WTC11 (cell line): ENCODE data around the gene CFAP221. TPM values are rescaled to one million over a fixed set of nuclear protein-coding genes. Genes with fewer than 3 reads are reported as not detected.

Source experiments
- ATAC-seq: fragments of 200-7000 bp; cut with Tn5 transposase; 2 replicates; pipeline ENCODE4 v1.10.0; 2021; ENCODE audit warnings: mild to moderate bottlenecking, moderate library complexity
- CTCF ChIA-PET: fragments of 300-600 bp; sonication (Branson Sonifier 250); formaldehyde crosslinking; loops from one replicate; lab custom pipeline; 2021; ENCODE audit warnings: antibody characterized with exemption; lab: Charles Lee
- POLR2A ChIA-PET: fragments of 350-600 bp; sonication (Branson Sonifier 250); formaldehyde crosslinking; loops from one replicate; lab custom pipeline; 2021; ENCODE audit warnings: antibody characterized with exemption; lab: Charles Lee
- DNase-seq: peaks from one replicate; pipeline ENCODE4 v3.0.0; 2021; ENCODE audit warnings: low spot score
- H3K27ac Mint-ChIP-seq: 2 replicates; pipeline ENCODE4 v1.8.0; 2021; ENCODE audit warnings: mixed read lengths
- H3K27me3 Mint-ChIP-seq: 2 replicates; pipeline ENCODE4 v1.8.0; 2021; ENCODE audit warnings: low read depth, mild to moderate bottlenecking, moderate library complexity, mixed read lengths
- H3K36me3 Mint-ChIP-seq: 2 replicates; pipeline ENCODE4 v1.8.0; 2021; ENCODE audit warnings: mixed read lengths
- H3K4me1 Mint-ChIP-seq: 2 replicates; pipeline ENCODE4 v1.8.0; 2022; ENCODE audit warnings: mixed read lengths
- H3K4me3 Mint-ChIP-seq: 2 replicates; pipeline ENCODE4 v1.8.0; 2021; ENCODE audit warnings: mild to moderate bottlenecking, moderate library complexity, mixed read lengths
- H3K9me3 Mint-ChIP-seq: 2 replicates; pipeline ENCODE4 v1.8.0; 2021; ENCODE audit warnings: mixed read lengths
- ATF1 ChIP-seq: sonication (generic); formaldehyde crosslinking; IDR thresholded peaks from 2 replicates; pipeline ENCODE4 v1.8.1; 2023; ENCODE audit warnings: mild to moderate bottlenecking, moderate library complexity, missing genetic modification reagents
- CREM ChIP-seq: sonication (generic); formaldehyde crosslinking; IDR thresholded peaks from 2 replicates; pipeline ENCODE4 v1.8.1; 2022; ENCODE audit warnings: mild to moderate bottlenecking, missing genetic modification reagents, moderate library complexity
- ELF4 ChIP-seq: sonication (generic); formaldehyde crosslinking; IDR thresholded peaks from 2 replicates; pipeline ENCODE4 v1.8.1; 2022; ENCODE audit warnings: low read depth, mild to moderate bottlenecking, moderate library complexity, missing genetic modification reagents
- ETV6 ChIP-seq: sonication (generic); formaldehyde crosslinking; IDR thresholded peaks from 2 replicates; pipeline ENCODE4 v1.8.1; 2022; ENCODE audit warnings: mild to moderate bottlenecking, missing genetic modification reagents
- FOXK1 ChIP-seq: sonication (generic); formaldehyde crosslinking; IDR thresholded peaks from 2 replicates; pipeline ENCODE4 v1.8.0; 2022; ENCODE audit warnings: mild to moderate bottlenecking, moderate library complexity, missing genetic modification reagents
- GABPB1 ChIP-seq: sonication (generic); formaldehyde crosslinking; IDR thresholded peaks from 2 replicates; pipeline ENCODE4 v1.8.1; 2023; ENCODE audit warnings: mild to moderate bottlenecking, missing genetic modification reagents
- HMGA2 ChIP-seq: fragments of 250-450 bp; sonication (Bioruptor Pico); IDR thresholded peaks from 2 replicates; pipeline ENCODE4 v1.4.0; 2021; ENCODE audit warnings: mild to moderate bottlenecking, moderate library complexity
- JAZF1 ChIP-seq: fragments of 250-450 bp; sonication (Bioruptor Pico); IDR thresholded peaks from 2 replicates; pipeline ENCODE4 v1.9.0; 2021; ENCODE audit warnings: moderate library complexity, mild to moderate bottlenecking, inconsistent platforms
- MYBL2 ChIP-seq: sonication (generic); formaldehyde crosslinking; IDR thresholded peaks from 2 replicates; pipeline ENCODE4 v1.8.1; 2023; ENCODE audit warnings: mild to moderate bottlenecking, moderate library complexity, missing genetic modification reagents
- NFYB ChIP-seq: sonication (generic); formaldehyde crosslinking; conservative IDR thresholded peaks from 2 replicates; pipeline ENCODE4 v1.8.0; 2022; ENCODE audit warnings: low read depth, missing genetic modification reagents
- NR3C1 ChIP-seq: sonication (generic); formaldehyde crosslinking; conservative IDR thresholded peaks from 2 replicates; pipeline ENCODE4 v1.8.1; 2023; ENCODE audit warnings: low read depth, mild to moderate bottlenecking, missing genetic modification reagents
- RORB ChIP-seq: fragments of 250-450 bp; sonication (Bioruptor Pico); IDR thresholded peaks from 2 replicates; pipeline ENCODE4 v1.9.0; 2021; ENCODE audit warnings: mild to moderate bottlenecking
- TCF7 ChIP-seq: sonication (generic); formaldehyde crosslinking; IDR thresholded peaks from 2 replicates; pipeline ENCODE4 v1.8.0; 2022; ENCODE audit warnings: mild to moderate bottlenecking, low read depth, missing genetic modification reagents, moderate library complexity
- TP53 ChIP-seq: sonication (generic); formaldehyde crosslinking; IDR thresholded peaks from 2 replicates; pipeline ENCODE4 v1.8.1; 2023; ENCODE audit warnings: mild to moderate bottlenecking, missing genetic modification reagents
- ZNF138 ChIP-seq: sonication (generic); formaldehyde crosslinking; conservative IDR thresholded peaks from 2 replicates; pipeline ENCODE4 v1.8.1; 2022; ENCODE audit warnings: mild to moderate bottlenecking, moderate library complexity, missing genetic modification reagents
- ZNF219 ChIP-seq: sonication (generic); formaldehyde crosslinking; IDR thresholded peaks from 2 replicates; pipeline ENCODE4 v1.8.0; 2023; ENCODE audit warnings: missing genetic modification reagents, mild to moderate bottlenecking, borderline replicate concordance
- ZNF232 ChIP-seq: sonication (generic); formaldehyde crosslinking; IDR thresholded peaks from 2 replicates; pipeline ENCODE4 v1.8.0; 2022; ENCODE audit warnings: mild to moderate bottlenecking, missing genetic modification reagents
- ZNF263 ChIP-seq: sonication (generic); formaldehyde crosslinking; IDR thresholded peaks from 2 replicates; pipeline ENCODE4 v1.8.1; 2022; ENCODE audit warnings: low read depth, mild to moderate bottlenecking, moderate library complexity, missing genetic modification reagents
- ZNF671 ChIP-seq: fragments of 250-450 bp; sonication (Bioruptor Pico); IDR thresholded peaks from 2 replicates; pipeline ENCODE4 v1.8.0; 2021; ENCODE audit warnings: mild to moderate bottlenecking
- total RNA-seq: library from RNA; stranded (reverse); gene quantifications from 3 replicates; pipeline ENCODE4 v1.2.3, GENCODE V29; 2021
- TF ChIP-seq, protein P1 (sequence below): sonication (generic); formaldehyde crosslinking; IDR thresholded peaks from 2 replicates; pipeline ENCODE4 v1.8.1; 2022; ENCODE audit warnings: low read depth, mild to moderate bottlenecking, moderate library complexity, missing genetic modification reagents, borderline replicate concordance
- TF ChIP-seq, protein P2 (sequence below): fragments of 250-450 bp; sonication (Bioruptor Pico); conservative IDR thresholded peaks from 2 replicates; pipeline ENCODE4 v1.9.0; 2021; ENCODE audit warnings: mild to moderate bottlenecking
- TF ChIP-seq, protein P3 (sequence below): sonication (generic); formaldehyde crosslinking; IDR thresholded peaks from 2 replicates; pipeline ENCODE4 v1.8.0; 2022; ENCODE audit warnings: mild to moderate bottlenecking, missing genetic modification reagents
- TF ChIP-seq, protein P4 (sequence below): fragments of 250-450 bp; sonication (Bioruptor Pico); IDR thresholded peaks from 2 replicates; pipeline ENCODE4 v1.9.0; 2021; ENCODE audit warnings: moderate library complexity, mild to moderate bottlenecking, inconsistent platforms, borderline replicate concordance
- TF ChIP-seq, protein P5 (sequence below): sonication (generic); formaldehyde crosslinking; IDR thresholded peaks from 2 replicates; pipeline ENCODE4 v1.8.1; 2022; ENCODE audit warnings: missing genetic modification reagents, borderline replicate concordance
- TF ChIP-seq, protein P6 (sequence below): sonication (generic); formaldehyde crosslinking; IDR thresholded peaks from 2 replicates; pipeline ENCODE4 v1.8.0; 2023; ENCODE audit warnings: missing genetic modification reagents, mild to moderate bottlenecking, borderline replicate concordance

Gene CFAP221
- total RNA-seq, 1 experiment from 2014 or later, result 0.35 TPM

DNA sequence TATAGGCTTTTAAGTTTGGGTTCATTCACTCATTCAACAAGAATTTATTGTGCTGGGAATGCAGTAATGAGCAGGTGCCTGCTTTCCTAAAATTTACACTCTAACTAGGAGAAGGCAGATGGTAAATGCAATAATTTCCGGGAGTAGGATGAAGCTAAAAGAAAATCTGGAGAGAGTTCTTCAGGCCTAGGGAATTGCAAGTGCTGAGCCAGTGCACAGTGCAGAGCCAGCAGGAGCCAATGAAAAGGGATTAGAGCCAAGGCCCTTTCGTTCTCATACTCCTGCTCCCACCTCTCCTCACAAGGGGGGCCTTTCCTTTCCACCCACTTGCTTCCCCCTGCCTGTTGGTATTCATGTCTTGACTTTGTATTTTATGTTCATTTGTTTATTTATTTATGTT, 55.1 kb downstream of the CFAP221 start (continued):
- TF ChIP-seq, protein P1, sequence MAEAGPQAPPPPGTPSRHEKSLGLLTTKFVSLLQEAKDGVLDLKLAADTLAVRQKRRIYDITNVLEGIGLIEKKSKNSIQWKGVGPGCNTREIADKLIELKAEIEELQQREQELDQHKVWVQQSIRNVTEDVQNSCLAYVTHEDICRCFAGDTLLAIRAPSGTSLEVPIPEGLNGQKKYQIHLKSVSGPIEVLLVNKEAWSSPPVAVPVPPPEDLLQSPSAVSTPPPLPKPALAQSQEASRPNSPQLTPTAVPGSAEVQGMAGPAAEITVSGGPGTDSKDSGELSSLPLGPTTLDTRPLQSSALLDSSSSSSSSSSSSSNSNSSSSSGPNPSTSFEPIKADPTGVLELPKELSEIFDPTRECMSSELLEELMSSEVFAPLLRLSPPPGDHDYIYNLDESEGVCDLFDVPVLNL (CRISPR knock-in tag), result no peak
- TF ChIP-seq ZNF138 (CRISPR knock-in tag) (no peak), ELF4 (CRISPR knock-in tag) (no peak)
- TF ChIP-seq, protein P2, sequence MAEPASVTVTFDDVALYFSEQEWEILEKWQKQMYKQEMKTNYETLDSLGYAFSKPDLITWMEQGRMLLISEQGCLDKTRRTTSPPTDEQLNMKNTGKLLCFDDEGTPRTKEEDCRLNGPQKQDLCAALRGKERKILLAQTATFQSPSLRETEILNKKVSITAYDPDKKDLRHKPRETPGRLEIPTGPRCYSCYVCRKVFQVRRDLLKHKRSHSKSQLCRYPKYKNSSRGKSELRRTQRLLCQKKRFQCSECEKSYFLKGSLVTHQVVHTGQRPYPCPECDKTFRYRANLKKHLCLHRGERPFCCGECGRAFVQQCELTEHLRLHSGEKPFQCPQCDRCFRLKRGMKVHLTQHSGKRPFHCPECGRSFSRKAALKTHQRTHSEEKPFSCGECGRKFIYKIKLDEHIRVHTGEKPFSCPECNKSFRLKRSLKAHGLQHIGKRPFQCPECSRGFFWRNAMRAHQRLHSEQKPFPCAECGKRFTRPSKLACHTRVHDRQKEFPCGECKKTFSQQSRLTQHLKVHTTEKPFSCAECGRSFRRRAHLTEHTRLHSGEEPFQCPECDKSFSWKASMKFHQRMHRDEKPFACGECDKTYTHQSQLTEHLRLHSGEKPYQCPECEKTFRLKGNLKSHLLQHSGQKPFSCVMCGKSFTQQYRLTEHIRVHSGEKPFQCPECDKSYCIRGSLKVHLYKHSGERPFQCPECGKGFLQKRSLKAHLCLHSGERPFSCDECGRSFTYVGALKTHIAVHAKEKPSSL (CRISPR knock-in tag), result no peak

DNA sequence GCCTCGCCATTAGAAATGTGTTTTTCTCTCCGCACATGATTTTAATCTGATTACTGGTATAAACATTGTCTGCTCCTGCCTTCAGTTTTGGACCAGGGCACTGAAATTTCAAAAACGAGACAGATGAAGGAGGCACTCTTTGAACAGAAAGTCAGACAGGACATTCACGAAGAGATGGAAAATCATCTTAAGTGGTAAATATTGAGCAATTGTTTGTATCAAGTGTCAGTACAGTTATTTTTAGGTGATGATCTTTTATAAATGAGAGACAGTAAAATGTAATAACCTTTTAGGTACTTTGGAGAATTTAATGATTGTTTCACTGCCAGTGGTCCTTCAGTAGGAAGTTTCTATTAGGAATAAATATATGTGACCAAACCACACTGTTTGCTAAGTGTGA, 60.8 kb downstream of the CFAP221 start:
- TF ChIP-seq ZNF263, result no peak
- TF ChIP-seq, protein P3, sequence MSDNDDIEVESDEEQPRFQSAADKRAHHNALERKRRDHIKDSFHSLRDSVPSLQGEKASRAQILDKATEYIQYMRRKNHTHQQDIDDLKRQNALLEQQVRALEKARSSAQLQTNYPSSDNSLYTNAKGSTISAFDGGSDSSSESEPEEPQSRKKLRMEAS (CRISPR knock-in tag), result no peak
- TF ChIP-seq, protein P4, sequence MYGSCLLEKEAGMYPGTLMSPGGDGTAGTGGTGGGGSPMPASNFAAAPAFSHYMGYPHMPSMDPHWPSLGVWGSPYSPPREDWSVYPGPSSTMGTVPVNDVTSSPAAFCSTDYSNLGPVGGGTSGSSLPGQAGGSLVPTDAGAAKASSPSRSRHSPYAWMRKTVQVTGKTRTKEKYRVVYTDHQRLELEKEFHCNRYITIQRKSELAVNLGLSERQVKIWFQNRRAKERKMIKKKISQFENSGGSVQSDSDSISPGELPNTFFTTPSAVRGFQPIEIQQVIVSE (CRISPR knock-in tag), result no peak
- TF ChIP-seq TP53 (CRISPR knock-in tag), result no peak
- TF ChIP-seq NR3C1 (CRISPR knock-in tag), result no peak
- no peak for TF ChIP-seq JAZF1 (CRISPR knock-in tag)
- no peak for TF ChIP-seq FOXK1 (CRISPR knock-in tag)
- no peak for TF ChIP-seq ZNF232 (CRISPR knock-in tag)
- TF ChIP-seq, protein P5, sequence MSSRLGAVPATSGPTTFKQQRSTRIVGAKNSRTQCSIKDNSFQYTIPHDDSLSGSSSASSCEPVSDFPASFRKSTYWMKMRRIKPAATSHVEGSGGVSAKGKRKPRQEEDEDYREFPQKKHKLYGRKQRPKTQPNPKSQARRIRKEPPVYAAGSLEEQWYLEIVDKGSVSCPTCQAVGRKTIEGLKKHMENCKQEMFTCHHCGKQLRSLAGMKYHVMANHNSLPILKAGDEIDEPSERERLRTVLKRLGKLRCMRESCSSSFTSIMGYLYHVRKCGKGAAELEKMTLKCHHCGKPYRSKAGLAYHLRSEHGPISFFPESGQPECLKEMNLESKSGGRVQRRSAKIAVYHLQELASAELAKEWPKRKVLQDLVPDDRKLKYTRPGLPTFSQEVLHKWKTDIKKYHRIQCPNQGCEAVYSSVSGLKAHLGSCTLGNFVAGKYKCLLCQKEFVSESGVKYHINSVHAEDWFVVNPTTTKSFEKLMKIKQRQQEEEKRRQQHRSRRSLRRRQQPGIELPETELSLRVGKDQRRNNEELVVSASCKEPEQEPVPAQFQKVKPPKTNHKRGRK (CRISPR knock-in tag), result no peak
- TF ChIP-seq CREM (CRISPR knock-in tag), result no peak
- no peak for ATAC-seq
- ChIA-PET POLR2A (no interaction called here), CTCF (no interaction called here)
- Mint-ChIP-seq H3K9me3 (no peaks in the 10 kb centered on the region), H3K27ac (no peak overlapping the region), H3K36me3 (no peaks in the 10 kb centered on the region), H3K4me3 (no peak overlapping the region), H3K4me1 (no peaks in the 10 kb centered on the region), H3K27me3 (no peaks in the 10 kb centered on the region)
- no peak for DNase-seq

DNA sequence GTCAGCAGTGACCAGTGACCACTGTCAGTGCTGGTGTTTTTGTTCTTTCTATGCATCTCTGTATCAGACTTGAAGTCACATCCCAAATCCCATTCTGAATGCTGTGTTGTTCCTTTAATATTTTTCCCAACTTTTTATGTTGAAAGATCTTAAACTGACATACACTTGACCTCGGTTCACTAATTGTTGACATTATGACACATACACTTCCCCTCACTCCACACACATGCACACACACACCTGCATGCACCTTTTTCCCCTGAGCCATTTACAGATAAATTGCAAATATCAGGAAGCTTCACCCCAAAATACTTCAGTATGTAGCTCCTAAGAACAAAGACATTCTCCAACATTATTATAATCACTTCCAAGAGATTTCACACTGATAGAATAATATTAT, 62.4 kb downstream of the CFAP221 start:
- Mint-ChIP-seq H3K36me3 (no peaks in the 10 kb centered on the region), H3K27me3 (no peaks in the 10 kb centered on the region; the same call in 1 of the 2 replicates), H3K9me3 (no peaks in the 10 kb centered on the region), H3K4me1 (no peaks in the 10 kb centered on the region), H3K4me3 (no peak overlapping the region), H3K27ac (no peak overlapping the region)
- DNase-seq (no peak), ATAC-seq (no peak)
- POLR2A ChIA-PET, result no interaction called here
- TF ChIP-seq ZNF138 (CRISPR knock-in tag) (no peak), TCF7 (no peak), MYBL2 (CRISPR knock-in tag) (no peak), ETV6 (CRISPR knock-in tag) (no peak), HMGA2 (no peak), RORB (CRISPR knock-in tag) (no peak), ZNF671 (CRISPR knock-in tag) (no peak), ATF1 (CRISPR knock-in tag) (no peak), ZNF219 (CRISPR knock-in tag) (no peak), GABPB1 (no peak), NFYB (no peak)
- TF ChIP-seq, protein P6, sequence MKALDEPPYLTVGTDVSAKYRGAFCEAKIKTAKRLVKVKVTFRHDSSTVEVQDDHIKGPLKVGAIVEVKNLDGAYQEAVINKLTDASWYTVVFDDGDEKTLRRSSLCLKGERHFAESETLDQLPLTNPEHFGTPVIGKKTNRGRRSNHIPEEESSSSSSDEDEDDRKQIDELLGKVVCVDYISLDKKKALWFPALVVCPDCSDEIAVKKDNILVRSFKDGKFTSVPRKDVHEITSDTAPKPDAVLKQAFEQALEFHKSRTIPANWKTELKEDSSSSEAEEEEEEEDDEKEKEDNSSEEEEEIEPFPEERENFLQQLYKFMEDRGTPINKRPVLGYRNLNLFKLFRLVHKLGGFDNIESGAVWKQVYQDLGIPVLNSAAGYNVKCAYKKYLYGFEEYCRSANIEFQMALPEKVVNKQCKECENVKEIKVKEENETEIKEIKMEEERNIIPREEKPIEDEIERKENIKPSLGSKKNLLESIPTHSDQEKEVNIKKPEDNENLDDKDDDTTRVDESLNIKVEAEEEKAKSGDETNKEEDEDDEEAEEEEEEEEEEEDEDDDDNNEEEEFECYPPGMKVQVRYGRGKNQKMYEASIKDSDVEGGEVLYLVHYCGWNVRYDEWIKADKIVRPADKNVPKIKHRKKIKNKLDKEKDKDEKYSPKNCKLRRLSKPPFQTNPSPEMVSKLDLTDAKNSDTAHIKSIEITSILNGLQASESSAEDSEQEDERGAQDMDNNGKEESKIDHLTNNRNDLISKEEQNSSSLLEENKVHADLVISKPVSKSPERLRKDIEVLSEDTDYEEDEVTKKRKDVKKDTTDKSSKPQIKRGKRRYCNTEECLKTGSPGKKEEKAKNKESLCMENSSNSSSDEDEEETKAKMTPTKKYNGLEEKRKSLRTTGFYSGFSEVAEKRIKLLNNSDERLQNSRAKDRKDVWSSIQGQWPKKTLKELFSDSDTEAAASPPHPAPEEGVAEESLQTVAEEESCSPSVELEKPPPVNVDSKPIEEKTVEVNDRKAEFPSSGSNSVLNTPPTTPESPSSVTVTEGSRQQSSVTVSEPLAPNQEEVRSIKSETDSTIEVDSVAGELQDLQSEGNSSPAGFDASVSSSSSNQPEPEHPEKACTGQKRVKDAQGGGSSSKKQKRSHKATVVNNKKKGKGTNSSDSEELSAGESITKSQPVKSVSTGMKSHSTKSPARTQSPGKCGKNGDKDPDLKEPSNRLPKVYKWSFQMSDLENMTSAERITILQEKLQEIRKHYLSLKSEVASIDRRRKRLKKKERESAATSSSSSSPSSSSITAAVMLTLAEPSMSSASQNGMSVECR (CRISPR knock-in tag), result no peak
- CTCF ChIA-PET, result no interaction called here
